AG10803 (cell line): ENCODE data around the gene AKAP1.

Source experiments
- DNase-seq: peaks from one replicate; pipeline ENCODE4 v3.0.0; 2010; ENCODE audit warnings: low read depth
- H3K4me3 ChIP-seq: 2 replicates; pipeline ENCODE4 v1.5.1; 2011; ENCODE audit warnings: mild to moderate bottlenecking, low read length, control low read depth
- CTCF ChIP-seq: conservative IDR thresholded peaks from 2 replicates; pipeline ENCODE4 v1.5.1; 2011; ENCODE audit warnings: mild to moderate bottlenecking, low read length, control low read depth, inconsistent platforms

Gene AKAP1

GRCh38 chr17:57075193-57075592 is 9.9 kb upstream of the AKAP1 start:
- H3K4me3 ChIP-seq = no peak overlapping the region
- no peak for TF ChIP-seq CTCF
- no peak for DNase-seq

DNA sequence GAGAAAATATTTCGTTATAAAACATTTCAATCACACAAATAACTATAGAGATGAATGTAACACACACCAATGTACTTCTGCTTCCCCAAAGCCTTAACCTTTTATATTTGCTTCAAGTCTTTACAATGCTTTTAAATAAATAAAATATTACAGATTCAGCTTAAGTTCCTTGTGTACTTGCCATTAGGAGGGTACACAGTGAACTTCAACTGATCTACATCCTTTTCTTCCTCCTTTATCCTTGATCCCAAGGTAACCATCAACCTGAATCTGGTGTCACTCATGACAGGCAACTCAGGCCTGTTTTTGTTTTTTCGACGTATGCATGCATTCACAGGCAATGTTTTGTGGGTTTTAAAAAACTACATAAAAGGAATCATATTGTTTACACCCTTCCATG is 9.3 kb upstream of the AKAP1 start:
- no peak for DNase-seq
- TF ChIP-seq CTCF = no peak
- H3K4me3 ChIP-seq = no peak overlapping the region

GRCh38 chr17:57077000-57077399 is 8.0 kb upstream of the AKAP1 start:
- TF ChIP-seq CTCF = no peak
- no peak for DNase-seq
- no peak overlapping the region for H3K4me3 ChIP-seq

DNA sequence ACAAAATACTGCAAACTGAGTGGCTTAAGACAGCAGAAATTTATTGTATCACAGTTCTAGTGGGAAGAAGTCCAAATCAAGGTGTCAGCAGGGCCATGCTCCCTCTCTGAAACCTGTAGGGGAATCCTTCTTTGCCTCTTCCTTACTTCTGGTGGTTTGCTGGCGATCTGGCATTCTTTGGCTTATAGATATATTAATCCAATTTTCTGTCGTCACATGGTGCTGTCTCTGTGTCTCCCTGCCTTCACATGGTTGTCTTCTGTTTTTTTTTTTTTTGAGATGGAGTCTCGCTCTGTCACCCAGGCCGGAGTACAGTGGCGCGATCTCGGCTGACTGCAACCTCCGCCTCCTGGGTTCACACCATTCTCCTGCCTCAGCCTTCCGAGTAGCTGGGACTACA is 6.8 kb upstream of the AKAP1 start:
- no peak for TF ChIP-seq CTCF
- no peak for DNase-seq
- H3K4me3 ChIP-seq = no peak overlapping the region

- DNase-seq = no peak
- no peak for TF ChIP-seq CTCF
- no peak overlapping the region for H3K4me3 ChIP-seq
Observed at GRCh38 chr17:57080718-57081117, 4.3 kb upstream of the AKAP1 start.

- TF ChIP-seq CTCF = no peak
- DNase-seq = no peak
- H3K4me3 ChIP-seq = no peak overlapping the region
Observed at GRCh38 chr17:57082441-57082840, 2.6 kb upstream of the AKAP1 start.

GRCh38 chr17:57084361-57084801 is 665 bp upstream of the AKAP1 start:
- TF ChIP-seq CTCF = no peak
- DNase-seq = peak; percentile 23
- H3K4me3 ChIP-seq = peak overlapping the region; percentile 99
